GM21528 (cell line): Measurements from ENCODE around the gene PLEKHM2.

Experiments
- ATAC-seq: cut with Tn5 transposase; IDR thresholded peaks from one replicate; pipeline ENCODE4 v1.9.1; 2021; ENCODE audit warnings: mild to moderate bottlenecking, moderate library complexity; ENCODE audit not compliant: unreplicated experiment, low FRiP score

PLEKHM2 gene

DNA sequence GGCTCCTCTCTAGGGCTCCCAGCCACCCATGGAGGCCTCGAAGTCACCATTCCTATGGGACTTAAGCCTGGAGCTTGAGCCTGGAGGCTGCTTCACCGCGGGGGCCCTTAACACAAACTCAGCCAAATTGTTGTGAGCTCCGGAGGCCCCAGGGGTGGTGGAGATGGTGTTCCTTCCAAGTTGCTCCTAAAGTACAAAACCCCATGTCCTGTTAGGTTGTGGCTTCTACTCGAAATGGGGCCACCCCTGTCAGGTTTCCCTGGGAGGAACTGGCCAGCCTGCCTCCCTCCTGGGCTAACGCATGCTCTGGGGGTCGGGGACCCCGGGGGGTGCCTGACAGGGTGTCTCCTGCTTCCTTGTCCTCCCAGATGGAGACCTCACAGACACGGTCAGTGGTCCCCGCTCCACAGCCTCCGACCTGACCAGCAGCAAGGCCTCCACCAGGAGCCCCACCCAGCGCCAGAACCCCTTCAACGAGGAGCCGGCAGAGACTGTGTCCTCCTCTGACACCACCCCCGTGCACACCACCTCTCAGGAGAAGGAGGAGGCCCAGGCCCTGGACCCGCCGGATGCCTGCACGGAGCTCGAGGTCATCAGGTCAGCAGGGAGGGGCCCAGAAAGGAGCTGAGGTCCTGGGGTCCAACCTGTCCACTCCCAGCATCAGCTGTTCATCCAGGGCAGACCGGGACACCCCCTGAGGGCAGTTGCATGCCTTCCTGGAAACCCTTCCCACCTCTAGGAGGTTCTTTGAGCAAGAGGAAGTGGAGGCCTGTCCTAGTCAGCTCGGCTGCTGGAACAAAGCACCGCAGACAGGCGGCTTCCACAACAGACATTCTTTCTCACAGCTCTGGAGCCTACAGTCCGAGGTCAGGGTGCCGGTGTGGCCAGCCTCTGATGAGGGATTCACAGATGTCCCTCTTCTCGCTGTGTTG lies 41.1 kb downstream of the PLEKHM2 start:
- ATAC-seq, result no peak

DNA sequence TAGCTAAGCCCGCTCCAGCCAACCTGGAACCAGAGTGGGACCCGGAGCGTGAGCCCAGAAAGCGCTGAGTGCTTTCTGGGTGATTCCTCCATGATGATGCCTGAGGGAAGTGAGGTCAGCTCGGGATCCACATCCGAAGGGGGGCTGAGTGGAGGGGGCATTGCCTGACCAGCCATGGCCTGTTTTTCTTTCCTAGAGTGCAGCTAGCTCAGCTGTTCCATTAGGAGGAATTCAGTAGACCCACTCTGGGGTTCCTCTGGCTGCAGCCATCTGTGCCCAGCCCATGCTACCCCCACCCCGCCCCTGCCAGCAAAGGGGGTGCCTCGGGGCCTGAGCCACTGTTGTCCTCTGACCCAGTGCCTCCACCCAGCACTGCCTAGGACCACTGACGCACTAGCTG lies 42.4 kb downstream of the PLEKHM2 start:
- ATAC-seq, result no peak

DNA sequence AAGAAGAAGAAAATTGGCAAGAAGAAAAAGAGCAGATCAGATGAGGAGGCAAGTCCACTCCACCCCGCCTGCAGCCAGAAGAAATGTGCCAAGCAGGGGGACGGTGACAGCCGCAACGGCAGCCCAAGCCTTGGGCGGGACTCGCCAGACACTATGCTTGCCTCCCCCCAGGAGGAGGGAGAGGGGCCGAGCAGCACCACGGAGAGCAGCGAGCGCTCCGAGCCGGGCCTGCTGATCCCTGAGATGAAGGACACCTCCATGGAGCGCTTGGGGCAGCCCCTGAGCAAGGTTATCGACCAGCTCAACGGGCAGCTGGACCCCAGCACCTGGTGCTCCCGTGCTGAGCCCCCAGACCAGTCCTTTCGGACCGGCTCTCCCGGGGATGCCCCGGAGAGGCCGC lies 42.9 kb downstream of the PLEKHM2 start:
- ATAC-seq, result no peak

DNA sequence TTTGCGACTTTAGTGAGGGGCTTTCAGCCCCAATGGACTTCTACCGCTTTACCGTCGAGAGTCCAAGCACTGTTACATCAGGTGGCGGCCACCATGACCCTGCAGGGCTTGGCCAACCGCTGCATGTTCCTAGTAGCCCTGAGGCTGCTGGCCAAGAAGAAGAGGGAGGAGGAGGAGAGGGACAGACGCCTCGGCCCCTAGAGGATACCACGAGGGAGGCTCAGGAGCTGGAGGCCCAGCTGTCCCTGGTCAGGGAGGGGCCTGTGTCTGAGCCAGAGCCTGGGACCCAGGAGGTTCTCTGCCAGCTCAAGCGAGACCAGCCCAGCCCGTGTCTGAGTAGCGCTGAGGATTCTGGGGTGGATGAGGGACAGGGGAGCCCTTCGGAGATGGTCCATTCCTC lies 43.3 kb downstream of the PLEKHM2 start:
- no peak for ATAC-seq

- no peak for ATAC-seq
Observed at GRCh38 chr1:15727866-15728534, 43.9 kb downstream of the PLEKHM2 start.

DNA sequence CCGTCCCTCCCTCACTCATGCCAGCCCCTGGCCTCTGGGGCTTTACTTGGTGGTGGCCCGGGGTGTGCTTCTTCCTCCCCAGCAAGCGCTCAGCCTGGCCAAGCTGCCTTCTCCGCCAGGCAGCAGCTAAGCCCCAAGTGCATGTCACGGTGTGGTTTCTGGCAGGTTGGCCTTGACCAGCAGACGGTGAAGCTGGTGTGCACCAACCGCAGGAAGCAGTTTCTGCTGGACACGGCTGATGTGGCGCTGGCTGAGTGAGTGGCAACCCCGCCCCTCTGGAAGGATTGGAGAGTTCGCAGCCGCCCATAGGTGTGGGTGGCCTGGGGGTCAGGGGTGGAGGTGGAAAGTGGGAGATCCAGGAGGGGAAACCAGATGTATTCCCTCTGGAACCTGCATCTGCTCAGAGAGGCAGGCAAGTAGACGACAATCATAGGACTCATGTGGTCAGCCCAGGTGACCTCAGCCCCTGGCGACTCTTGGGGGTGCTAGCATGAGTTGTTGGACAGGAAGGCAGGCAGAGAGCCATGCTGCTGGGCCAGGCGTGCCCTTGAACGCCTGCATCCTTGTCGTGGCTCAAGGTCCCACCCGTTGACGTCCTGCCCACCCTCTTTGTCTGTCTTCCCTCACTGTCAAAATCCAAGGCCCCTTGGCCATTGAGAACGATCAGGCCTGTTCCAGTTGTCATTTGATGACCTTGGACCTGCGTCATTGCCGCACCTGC lies 45.0 kb downstream of the PLEKHM2 start:
- no peak for ATAC-seq

DNA sequence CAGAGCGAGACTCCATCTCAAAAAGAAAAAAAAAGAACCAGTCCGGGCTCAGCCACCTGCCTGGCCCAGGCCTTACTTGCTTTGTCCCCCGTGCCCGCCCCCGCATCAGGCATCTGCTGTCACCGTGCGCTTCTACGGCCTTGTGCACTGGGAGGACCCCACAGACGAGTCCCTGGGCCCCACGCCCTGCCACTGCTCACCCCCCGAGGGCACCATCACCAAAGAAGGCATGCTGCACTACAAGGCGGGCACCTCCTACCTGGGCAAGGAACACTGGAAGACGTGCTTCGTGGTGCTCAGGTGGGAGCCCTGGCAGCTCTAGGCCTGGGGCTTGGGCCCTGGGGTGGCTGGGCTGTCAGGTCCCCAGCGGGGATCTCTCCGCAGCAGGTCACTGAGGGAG lies 46.3 kb downstream of the PLEKHM2 start:
- no peak for ATAC-seq

DNA sequence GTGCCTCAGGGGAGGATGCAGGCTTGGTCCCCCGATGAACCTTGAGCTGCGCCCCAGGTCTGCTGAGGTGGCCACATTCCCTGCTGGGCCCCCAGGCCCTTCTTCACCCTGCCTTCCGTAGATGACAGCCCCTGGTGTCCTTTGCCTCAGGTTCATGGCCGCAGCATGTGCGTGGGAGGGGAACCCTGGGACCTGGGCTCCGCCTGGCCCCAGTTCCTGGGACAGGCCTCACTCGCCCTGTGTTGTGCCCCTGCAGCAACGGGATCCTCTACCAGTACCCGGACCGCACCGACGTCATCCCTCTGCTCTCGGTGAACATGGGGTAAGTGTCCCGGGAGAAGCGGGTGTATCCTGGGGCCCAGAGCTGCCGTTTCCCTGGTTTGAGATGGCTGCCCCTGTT lies 46.8 kb downstream of the PLEKHM2 start:
- ATAC-seq, result no peak

GRCh38 chr1:15731735-15732685 lies 47.9 kb downstream of the PLEKHM2 start:
- no peak for ATAC-seq

- ATAC-seq, result no peak
Observed at GRCh38 chr1:15732686-15733081, 48.6 kb downstream of the PLEKHM2 start.

GRCh38 chr1:15733218-15733725 lies 49.2 kb downstream of the PLEKHM2 start:
- ATAC-seq, result no peak

DNA sequence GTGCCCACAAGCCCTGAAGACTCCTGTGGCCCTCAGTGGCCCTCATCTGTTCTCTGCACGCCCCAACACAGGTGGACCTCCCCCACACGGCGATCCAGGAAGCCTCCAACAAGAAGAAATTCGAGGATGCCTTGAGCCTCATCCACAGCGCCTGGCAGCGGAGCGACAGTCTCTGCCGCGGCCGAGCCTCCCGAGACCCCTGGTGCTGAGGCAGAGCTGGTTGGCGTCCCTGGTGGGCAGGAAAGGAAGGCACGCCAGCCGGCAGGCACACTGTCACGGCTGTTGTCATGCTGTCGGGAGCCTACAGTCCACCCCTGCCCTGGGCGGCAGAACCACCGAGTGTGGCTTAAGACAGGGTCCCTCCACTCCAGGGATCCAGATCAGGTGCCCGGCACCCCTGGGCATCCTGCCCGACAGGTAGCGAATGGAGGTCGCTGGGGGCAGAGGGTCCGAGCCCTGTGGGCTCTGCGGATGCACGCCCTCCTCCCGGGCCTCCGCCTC lies 49.7 kb downstream of the PLEKHM2 start:
- ATAC-seq, result no peak

GRCh38 chr1:15734296-15734695 lies 50.2 kb downstream of the PLEKHM2 start:
- no peak for ATAC-seq

DNA sequence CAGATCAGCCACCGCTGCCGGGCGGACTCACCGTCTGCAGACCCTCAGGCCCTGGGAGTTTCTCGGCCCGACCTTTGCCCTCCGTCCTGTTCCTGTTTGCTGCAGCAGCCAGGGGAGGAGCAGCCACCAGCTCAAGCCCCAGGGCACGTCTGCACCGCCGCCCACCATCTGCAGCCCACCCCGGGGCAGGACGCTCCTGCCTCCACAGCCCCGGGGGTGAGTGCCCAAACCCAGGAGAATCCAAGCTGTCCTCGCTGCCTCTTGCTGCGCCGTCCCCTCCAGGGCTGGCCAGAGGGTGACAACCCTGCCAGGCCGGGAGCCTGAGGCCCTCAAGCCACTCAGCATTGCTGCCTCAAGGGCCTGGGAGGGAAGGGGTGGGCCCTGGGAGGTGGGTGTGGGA lies 50.8 kb downstream of the PLEKHM2 start:
- no peak for ATAC-seq

DNA sequence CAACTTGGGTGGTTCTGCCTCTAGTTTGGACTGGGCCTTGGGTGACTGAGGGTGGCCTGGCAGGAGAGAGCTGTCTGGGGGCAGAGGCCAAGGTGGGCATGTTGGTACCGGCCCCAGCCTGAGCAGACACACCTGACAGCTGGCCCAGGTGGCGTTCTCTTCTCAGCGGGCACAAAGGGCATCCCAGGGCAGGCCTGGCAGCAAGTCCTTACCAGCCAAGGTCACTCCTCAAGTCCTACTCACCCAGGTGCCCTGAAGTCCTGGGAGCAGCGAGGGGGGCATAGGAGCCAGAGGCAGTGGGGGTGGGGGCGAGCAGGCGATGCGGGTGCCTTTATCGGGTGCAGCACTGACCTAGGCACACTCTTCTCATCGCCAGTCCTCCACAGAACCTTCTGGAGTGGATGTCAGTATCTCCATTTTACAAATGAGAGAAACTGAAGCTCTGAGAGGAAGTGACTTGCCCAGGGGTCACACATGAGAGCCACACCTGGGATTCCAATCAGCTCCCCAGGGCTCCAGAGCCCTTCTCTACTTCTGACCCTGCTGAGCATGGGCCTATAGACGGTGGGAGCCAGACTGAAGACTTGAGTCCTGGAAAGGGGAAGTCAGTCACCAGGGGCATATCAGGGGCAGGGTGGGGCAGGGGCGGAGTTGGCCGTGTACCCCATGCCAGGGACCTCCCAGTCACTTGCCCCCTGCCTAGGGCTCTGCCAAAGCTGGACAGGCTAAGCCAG lies 51.4 kb downstream of the PLEKHM2 start:
- no peak for ATAC-seq

- no peak for ATAC-seq
Observed at GRCh38 chr1:15736038-15736891, 52.1 kb downstream of the PLEKHM2 start, which contains the start of gene SLC25A34. SLC25A34 (plus strand) TSS chr1:15736258; CDS start chr1:15736486, 228 bp downstream.

DNA sequence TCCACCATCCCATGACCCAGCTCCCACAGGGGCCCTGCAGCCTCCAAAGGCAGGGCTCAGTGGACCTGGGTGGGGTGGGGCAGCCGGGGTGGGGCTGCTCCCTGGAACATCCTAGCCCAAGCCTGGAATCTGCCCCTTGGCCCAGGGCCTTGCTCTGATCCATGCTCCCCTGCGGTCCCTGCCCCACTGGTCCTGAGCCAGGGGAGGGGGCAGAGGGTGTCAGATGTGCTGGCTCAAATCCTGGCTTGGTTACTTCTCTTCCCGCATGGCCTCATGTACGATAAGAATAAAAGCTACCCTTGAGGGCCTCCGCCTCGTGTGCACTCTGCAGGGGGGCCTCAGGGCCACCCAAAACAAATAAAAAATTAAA lies 52.8 kb downstream of the PLEKHM2 start:
- no peak for ATAC-seq
